ENCODE data around the gene RAPGEF4.

- TF ChIP-seq CTCF (IDR thresholded peaks at IDR 0.05) (no peak), POLR2A (IDR thresholded peaks at IDR 0.05) (no peak)
Measured at GRCh38 chr2:172996387-172996961, 260.8 kb downstream of the RAPGEF4 start.
